HL-60 (cell line): ENCODE measurements around the gene STK32B.
"Not testable (repeated sequence)": the region's sequence is repeated elsewhere in the genome, so short reads cannot be mapped to it uniquely, and the experiment has no call there.

Experiments
- DNase-seq, 2 experiments: peaks; one replicate each; pipeline ENCODE4 v3.0.0-alpha.2; 2010 to 2020; ENCODE audit warnings: low read depth in 1 of 2, low spot score in 1 of 2
- H3K27ac ChIP-seq: fragments of 250-450 bp; sonication (Bioruptor Pico); replicated peaks from 2 replicates; pipeline ENCODE4 v1.5.1; 2020; ENCODE audit warnings: mild to moderate bottlenecking, moderate library complexity
- H3K27me3 ChIP-seq: fragments of 250-450 bp; sonication (Bioruptor Pico); 2 replicates; pipeline ENCODE4 v1.5.1; 2021; ENCODE audit warnings: mild to moderate bottlenecking, moderate library complexity; ENCODE audit not compliant: insufficient read depth, poor library complexity, severe bottlenecking
- H3K4me3 ChIP-seq: replicated peaks from 2 replicates; pipeline ENCODE4 v1.5.1; 2011; ENCODE audit warnings: mild to moderate bottlenecking, control low read depth, low read length; ENCODE audit not compliant: insufficient read depth
- GABPA ChIP-seq: IDR thresholded peaks from 2 replicates; pipeline ENCODE4 v1.6.1; 2012; ENCODE audit warnings: low read depth
- POLR2AphosphoS5 ChIP-seq: IDR thresholded peaks from 2 replicates; pipeline ENCODE4 v1.6.1; 2012; ENCODE audit warnings: low read depth
- SPI1 ChIP-seq: IDR thresholded peaks from 2 replicates; pipeline ENCODE4 v1.6.1; 2012; ENCODE audit warnings: low read depth, mild to moderate bottlenecking, borderline replicate concordance
- TF ChIP-seq, protein P1 (sequence below): IDR thresholded peaks from 2 replicates; pipeline ENCODE4 v1.6.1; 2012; ENCODE audit warnings: low read depth; ENCODE audit not compliant: insufficient replicate concordance
- TF ChIP-seq, protein P2 (sequence below): IDR thresholded peaks from one replicate; pipeline ENCODE4 v1.5.1; 2011; ENCODE audit warnings: low read length, control low read depth, inconsistent platforms; ENCODE audit not compliant: insufficient read depth

STK32B gene

DNA sequence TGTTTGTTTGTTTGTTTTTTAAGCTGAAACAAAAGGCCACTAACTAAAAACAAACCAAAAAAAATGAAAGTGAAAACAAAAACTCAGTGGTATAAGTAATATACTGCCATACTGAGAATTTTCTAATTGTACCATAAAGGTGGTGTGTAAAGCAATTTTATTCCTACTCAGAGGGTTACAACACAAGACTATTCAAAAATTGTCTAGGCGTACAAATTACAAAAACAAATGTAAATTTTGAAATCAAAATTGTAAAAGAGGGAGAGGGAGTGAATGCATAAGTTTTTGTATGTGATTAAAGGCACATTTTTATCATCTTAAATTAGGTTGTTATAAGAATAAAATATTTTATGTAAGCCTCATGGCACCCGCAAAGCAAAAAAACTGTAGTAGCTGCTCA lies 232.6 kb downstream of the STK32B start:
- no peak overlapping the region for H3K4me3 ChIP-seq
- H3K27me3 ChIP-seq = no peaks in the 10 kb centered on the region
- TF ChIP-seq POLR2AphosphoS5 (no peak), SPI1 (no peak), GABPA (no peak)
- TF ChIP-seq, protein P1, sequence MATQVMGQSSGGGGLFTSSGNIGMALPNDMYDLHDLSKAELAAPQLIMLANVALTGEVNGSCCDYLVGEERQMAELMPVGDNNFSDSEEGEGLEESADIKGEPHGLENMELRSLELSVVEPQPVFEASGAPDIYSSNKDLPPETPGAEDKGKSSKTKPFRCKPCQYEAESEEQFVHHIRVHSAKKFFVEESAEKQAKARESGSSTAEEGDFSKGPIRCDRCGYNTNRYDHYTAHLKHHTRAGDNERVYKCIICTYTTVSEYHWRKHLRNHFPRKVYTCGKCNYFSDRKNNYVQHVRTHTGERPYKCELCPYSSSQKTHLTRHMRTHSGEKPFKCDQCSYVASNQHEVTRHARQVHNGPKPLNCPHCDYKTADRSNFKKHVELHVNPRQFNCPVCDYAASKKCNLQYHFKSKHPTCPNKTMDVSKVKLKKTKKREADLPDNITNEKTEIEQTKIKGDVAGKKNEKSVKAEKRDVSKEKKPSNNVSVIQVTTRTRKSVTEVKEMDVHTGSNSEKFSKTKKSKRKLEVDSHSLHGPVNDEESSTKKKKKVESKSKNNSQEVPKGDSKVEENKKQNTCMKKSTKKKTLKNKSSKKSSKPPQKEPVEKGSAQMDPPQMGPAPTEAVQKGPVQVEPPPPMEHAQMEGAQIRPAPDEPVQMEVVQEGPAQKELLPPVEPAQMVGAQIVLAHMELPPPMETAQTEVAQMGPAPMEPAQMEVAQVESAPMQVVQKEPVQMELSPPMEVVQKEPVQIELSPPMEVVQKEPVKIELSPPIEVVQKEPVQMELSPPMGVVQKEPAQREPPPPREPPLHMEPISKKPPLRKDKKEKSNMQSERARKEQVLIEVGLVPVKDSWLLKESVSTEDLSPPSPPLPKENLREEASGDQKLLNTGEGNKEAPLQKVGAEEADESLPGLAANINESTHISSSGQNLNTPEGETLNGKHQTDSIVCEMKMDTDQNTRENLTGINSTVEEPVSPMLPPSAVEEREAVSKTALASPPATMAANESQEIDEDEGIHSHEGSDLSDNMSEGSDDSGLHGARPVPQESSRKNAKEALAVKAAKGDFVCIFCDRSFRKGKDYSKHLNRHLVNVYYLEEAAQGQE = no peak
- TF ChIP-seq, protein P2, sequence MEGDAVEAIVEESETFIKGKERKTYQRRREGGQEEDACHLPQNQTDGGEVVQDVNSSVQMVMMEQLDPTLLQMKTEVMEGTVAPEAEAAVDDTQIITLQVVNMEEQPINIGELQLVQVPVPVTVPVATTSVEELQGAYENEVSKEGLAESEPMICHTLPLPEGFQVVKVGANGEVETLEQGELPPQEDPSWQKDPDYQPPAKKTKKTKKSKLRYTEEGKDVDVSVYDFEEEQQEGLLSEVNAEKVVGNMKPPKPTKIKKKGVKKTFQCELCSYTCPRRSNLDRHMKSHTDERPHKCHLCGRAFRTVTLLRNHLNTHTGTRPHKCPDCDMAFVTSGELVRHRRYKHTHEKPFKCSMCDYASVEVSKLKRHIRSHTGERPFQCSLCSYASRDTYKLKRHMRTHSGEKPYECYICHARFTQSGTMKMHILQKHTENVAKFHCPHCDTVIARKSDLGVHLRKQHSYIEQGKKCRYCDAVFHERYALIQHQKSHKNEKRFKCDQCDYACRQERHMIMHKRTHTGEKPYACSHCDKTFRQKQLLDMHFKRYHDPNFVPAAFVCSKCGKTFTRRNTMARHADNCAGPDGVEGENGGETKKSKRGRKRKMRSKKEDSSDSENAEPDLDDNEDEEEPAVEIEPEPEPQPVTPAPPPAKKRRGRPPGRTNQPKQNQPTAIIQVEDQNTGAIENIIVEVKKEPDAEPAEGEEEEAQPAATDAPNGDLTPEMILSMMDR = no peak
- DNase-seq = no peak
- no peak overlapping the region for H3K27ac ChIP-seq

DNA sequence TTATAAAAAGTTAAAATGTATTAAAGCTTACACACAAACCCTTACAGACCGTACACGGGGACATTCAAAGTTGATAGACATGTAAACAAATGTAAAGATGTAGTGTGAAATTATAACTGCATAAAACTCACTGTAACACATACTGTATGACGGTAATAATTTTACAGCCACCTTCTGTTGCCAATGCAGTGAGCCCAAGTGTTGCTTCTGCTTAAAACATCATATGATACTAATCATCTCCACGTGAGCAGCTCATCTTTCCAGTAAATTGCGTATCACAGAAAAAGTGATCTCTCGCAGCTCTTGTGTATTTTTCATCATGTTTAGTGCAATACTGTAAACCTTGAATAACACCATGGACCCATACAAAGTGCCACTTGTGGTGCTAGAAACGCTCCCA lies 233.2 kb downstream of the STK32B start:
- Histone ChIP-seq H3K4me3 (no peak overlapping the region), H3K27me3 (no peaks in the 10 kb centered on the region), H3K27ac (no peak overlapping the region)
- DNase-seq = no peak
- TF ChIP-seq, protein P1 = no peak

DNA sequence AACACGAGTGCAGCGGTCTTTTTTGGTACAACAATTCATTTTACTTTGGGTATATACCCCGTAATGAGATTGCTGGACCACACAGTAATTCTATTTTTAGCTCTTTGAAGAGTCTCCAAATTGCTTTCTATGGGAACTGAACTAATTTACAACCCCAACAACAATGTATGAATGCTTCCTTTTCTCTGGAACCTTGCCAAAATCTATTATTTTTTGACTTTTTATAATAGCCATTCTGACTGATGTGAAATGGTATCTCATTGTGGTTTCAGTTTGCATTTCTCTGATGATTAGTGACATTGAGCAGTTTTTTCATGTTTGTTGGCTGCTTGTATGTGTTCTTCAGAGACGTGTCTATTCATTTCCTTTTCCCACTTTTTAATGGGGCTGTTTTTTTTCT lies 240.8 kb downstream of the STK32B start:
- TF ChIP-seq GABPA = no peak
- TF ChIP-seq, protein P1 = no peak
- TF ChIP-seq, protein P2 = no peak
- TF ChIP-seq POLR2AphosphoS5 = no peak
- DNase-seq = no peak
- Histone ChIP-seq H3K4me3 (no peak overlapping the region), H3K27ac (no peak overlapping the region), H3K27me3 (no peaks in the 10 kb centered on the region)

DNA sequence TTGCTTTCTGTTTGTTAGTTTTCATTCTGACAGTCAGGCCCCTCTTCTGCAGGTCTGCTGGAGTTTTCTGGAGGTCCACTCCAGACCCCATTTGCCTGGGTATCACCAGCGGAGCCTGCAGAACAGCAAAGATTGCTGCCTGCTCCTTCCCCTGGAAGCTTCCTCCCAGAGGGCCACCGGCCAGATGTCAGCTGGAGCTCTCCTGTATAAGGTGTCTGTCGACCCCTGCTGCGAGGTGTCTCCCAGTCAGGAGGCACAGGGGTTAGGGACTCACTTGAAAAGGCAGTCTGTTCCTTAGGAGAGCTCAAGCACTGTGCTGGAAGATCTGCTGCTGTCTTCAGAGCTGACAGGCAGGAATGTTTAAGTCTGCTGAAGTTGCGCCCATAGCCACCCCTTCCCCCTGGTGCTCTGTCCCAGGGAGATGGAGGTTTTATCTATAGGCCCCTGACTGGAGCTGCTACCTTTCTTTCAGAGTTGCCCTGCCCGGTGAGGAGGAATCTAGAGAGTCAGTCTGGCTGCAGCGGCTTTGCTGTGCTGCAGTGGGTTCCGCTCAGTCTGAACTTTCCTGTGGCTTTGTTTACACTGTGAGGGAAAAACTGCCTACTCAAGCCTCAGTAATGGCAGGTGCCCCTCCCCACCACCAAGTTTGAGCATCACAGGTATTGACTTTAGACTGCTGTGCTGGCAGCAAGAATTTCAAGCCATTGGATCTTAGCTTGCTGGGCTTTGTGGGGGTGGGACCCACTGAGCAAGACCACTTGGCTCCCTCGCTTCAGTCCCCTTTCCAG lies 246.9 kb downstream of the STK32B start:
- H3K4me3 ChIP-seq, DNase-seq: not testable (repeated sequence)

More for the DNA sequence above, 246.9 kb downstream of the STK32B start:
- H3K27ac ChIP-seq, H3K27me3 ChIP-seq: not testable (repeated sequence)
